HCT116 (cell line): Measurements from ENCODE around the gene OR2A25. TPM values are rescaled to one million over a fixed set of nuclear protein-coding genes. Genes with fewer than 3 reads are reported as not detected.

Experiments used
- ATAC-seq: fragments of 200-7000 bp; cut with Tn5 transposase; 2 replicates; pipeline ENCODE4 v1.9.1; 2020; ENCODE audit warnings: mild to moderate bottlenecking, moderate library complexity
- BruUV-seq: library from RNA; stranded (reverse); fragments of 400-500 nt; replicated peaks from 2 replicates; lab custom pipeline; 2021; lab: Mats Ljungman, UMichigan
- CTCF ChIA-PET: fragments of 300-600 bp; sonication (Branson Sonifier 250); formaldehyde crosslinking; loops from one replicate; lab custom pipeline; 2021; ENCODE audit warnings: antibody characterized with exemption; lab: Charles Lee
- POLR2A ChIA-PET: fragments of 300-600, 350-600 bp; sonication (Branson Sonifier 250); formaldehyde crosslinking; loops from one replicate; lab custom pipeline; 2021; ENCODE audit warnings: antibody characterized with exemption; lab: Charles Lee
- RAD21 ChIA-PET, 2 experiments: fragments of 300-600 bp; sonication (Branson Sonifier 250); formaldehyde crosslinking; loops; one replicate each; lab custom pipeline; 2023; ENCODE audit warnings: low total read pairs in 2 of 2; ENCODE audit not compliant: uncharacterized antibody in 2 of 2, unreplicated experiment in 2 of 2, low non-redundant PET in 1 of 2; lab: Charles Lee
- DNase-seq: peaks from one replicate; pipeline ENCODE4 v3.0.0-alpha.2; 2010; ENCODE audit warnings: low read depth, low spot score
- H2AFZ ChIP-seq: fragments of 200-600 bp; shearing (Covaris generic), sonication (generic); 2 replicates; pipeline ENCODE4 v1.6.1; 2017; ENCODE audit warnings: low read depth, mixed run types, mixed read lengths, antibody characterized with exemption, low read length; ENCODE audit not compliant: poor library complexity, severe bottlenecking
- H3K27ac ChIP-seq: 2 replicates; pipeline ENCODE4 v1.5.1; 2012; ENCODE audit warnings: low read depth, low read length
- H3K27me3 ChIP-seq: fragments of 200-600 bp; sonication (generic); 2 replicates; pipeline ENCODE4 v1.6.1; 2016; ENCODE audit warnings: mixed run types, low read length, mixed read lengths; ENCODE audit not compliant: insufficient read depth
- H3K36me3 ChIP-seq, 2 experiments: fragments of 200-500 bp in 1 of 2; fragments of 200-600 bp in 1 of 2; sonication (Bioruptor generic) in 1 of 2; sonication (generic) in 1 of 2; 2 replicates each; pipeline versions ENCODE4 v1.5.1 to v1.6.1; 2014 to 2016; ENCODE audit warnings: low read length in 2 of 2, inconsistent platforms in 1 of 2, mixed read lengths in 1 of 2, mixed run types in 1 of 2; ENCODE audit not compliant: insufficient read depth in 2 of 2, control insufficient read depth in 1 of 2
- H3K4me1 ChIP-seq, 2 experiments: fragments of 200-600 bp in 1 of 2; sonication (generic) in 1 of 2; 2 replicates each; pipeline versions ENCODE4 v1.5.1 to v1.6.1; 2012 to 2017; ENCODE audit warnings: low read length in 2 of 2, inconsistent platforms in 1 of 2, mild to moderate bottlenecking in 1 of 2, mixed read lengths in 1 of 2, mixed run types in 1 of 2, moderate library complexity in 1 of 2; ENCODE audit not compliant: insufficient read depth in 2 of 2, control insufficient read depth in 1 of 2
- H3K4me2 ChIP-seq: fragments of 200-600 bp; sonication (generic); 2 replicates; pipeline ENCODE4 v1.6.1; 2017; ENCODE audit warnings: mixed run types, low read length, mixed read lengths
- H3K4me3 ChIP-seq, 2 experiments: fragments of 200-600 bp in 1 of 2; sonication (generic) in 1 of 2; replicated peaks in 1 of 2; 2 replicates each; pipeline ENCODE4 v1.5.1; 2011 to 2016; ENCODE audit warnings: low read length in 2 of 2, control low read depth in 1 of 2, low read depth in 1 of 2, mild to moderate bottlenecking in 1 of 2, mixed read lengths in 1 of 2, mixed run types in 1 of 2
- H3K79me2 ChIP-seq: fragments of 200-600 bp; sonication (generic); 2 replicates; pipeline ENCODE4 v1.6.1; 2017; ENCODE audit warnings: mild to moderate bottlenecking, mixed run types, low read length, moderate library complexity, mixed read lengths; ENCODE audit not compliant: insufficient read depth
- H3K9ac ChIP-seq: fragments of 200-600 bp; sonication (generic); 2 replicates; pipeline ENCODE4 v1.6.1; 2016; ENCODE audit warnings: low read length, mixed read lengths
- H3K9me2 ChIP-seq: fragments of 200-600 bp; sonication (generic), shearing (Covaris generic); 2 replicates; pipeline ENCODE4 v1.6.1; 2017; ENCODE audit warnings: mixed run types, mild to moderate bottlenecking, moderate library complexity; ENCODE audit not compliant: insufficient read depth
- H3K9me3 ChIP-seq, 2 experiments: fragments of 200-500 bp in 1 of 2; fragments of 200-600 bp in 1 of 2; sonication (Bioruptor generic) in 1 of 2; sonication (generic) in 1 of 2; 2 replicates each; pipeline ENCODE4 v1.6.1; 2014 to 2017; ENCODE audit warnings: low read length in 2 of 2, mixed read lengths in 2 of 2, inconsistent platforms in 1 of 2, low read depth in 1 of 2, mild to moderate bottlenecking in 1 of 2, mixed run types in 1 of 2, moderate library complexity in 1 of 2; ENCODE audit not compliant: control insufficient read depth in 1 of 2, insufficient read depth in 1 of 2
- H4K20me1 ChIP-seq: fragments of 200-600 bp; sonication (generic), shearing (Covaris generic); 2 replicates; pipeline ENCODE4 v1.6.1; 2017; ENCODE audit warnings: mixed run types, mild to moderate bottlenecking, moderate library complexity; ENCODE audit not compliant: insufficient read depth
- CBX3 ChIP-seq: IDR thresholded peaks from 2 replicates; pipeline ENCODE4 v1.6.1; 2012; ENCODE audit warnings: low read depth
- ELF1 ChIP-seq: IDR thresholded peaks from 2 replicates; pipeline ENCODE4 v1.6.1; 2012; ENCODE audit warnings: low read depth, borderline replicate concordance
- EZH2 ChIP-seq: fragments of 200-600 bp; sonication (generic); IDR thresholded peaks from 2 replicates; pipeline ENCODE4 v1.6.1; 2017; ENCODE audit warnings: antibody characterized with exemption, mixed run types
- EZH2phosphoT487 ChIP-seq: fragments of 200-600 bp; IDR thresholded peaks from 2 replicates; pipeline ENCODE4 v1.6.1; 2018; ENCODE audit warnings: antibody characterized with exemption, borderline replicate concordance
- FOSL1 ChIP-seq: IDR thresholded peaks from 2 replicates; pipeline ENCODE4 v1.6.1; 2012; ENCODE audit warnings: low read depth
- JUND ChIP-seq: IDR thresholded peaks from 2 replicates; pipeline ENCODE4 v1.6.1; 2012
- POLR2A ChIP-seq: IDR thresholded peaks from 2 replicates; pipeline ENCODE4 v1.7.0; 2011; ENCODE audit warnings: borderline replicate concordance; ENCODE audit not compliant: insufficient read depth, insufficient read length; ENCODE audit errors: extremely low read depth
- POLR2AphosphoS5 ChIP-seq: IDR thresholded peaks from 2 replicates; pipeline ENCODE4 v1.6.1; 2011; ENCODE audit warnings: mild to moderate bottlenecking, low read depth, low read length, moderate library complexity
- RAD21 ChIP-seq: IDR thresholded peaks from 2 replicates; pipeline ENCODE4 v1.6.1; 2012; ENCODE audit warnings: low read depth, mild to moderate bottlenecking
- SIN3A ChIP-seq: IDR thresholded peaks from 2 replicates; pipeline ENCODE4 v1.6.1; 2012; ENCODE audit warnings: low read depth
- SP1 ChIP-seq: IDR thresholded peaks from 2 replicates; pipeline ENCODE4 v1.6.1; 2012; ENCODE audit warnings: low read depth
- SRF ChIP-seq: IDR thresholded peaks from 2 replicates; pipeline ENCODE4 v1.6.1; 2012; ENCODE audit warnings: low read depth
- YY1 ChIP-seq: IDR thresholded peaks from 2 replicates; pipeline ENCODE4 v1.6.1; 2011; ENCODE audit warnings: low read length, low read depth, moderate library complexity, mild to moderate bottlenecking; ENCODE audit not compliant: insufficient replicate concordance; ENCODE audit errors: extremely low read depth
- intact Hi-C: fragments of 100-400 bp; cut with micrococcal nuclease; formaldehyde crosslinking; loops from 2 replicates; pipeline ENCODE4 v1.10.0; 2022
- total RNA-seq: library from RNA; stranded (reverse); gene quantifications from one replicate; pipeline ENCODE4 v1.2.1, GENCODE V29; 2021; ENCODE audit not compliant: unreplicated experiment
- TF ChIP-seq, protein P1 (sequence below): IDR thresholded peaks from 2 replicates; pipeline ENCODE4 v1.6.1; 2012
- TF ChIP-seq, protein P2 (sequence below), 3 experiments: fragments of 200-600 bp in 1 of 3; sonication (generic) in 1 of 3; IDR thresholded peaks in 2 of 3; conservative IDR thresholded peaks in 1 of 3; 2 replicates each; pipeline ENCODE4 v1.5.1; 2012 to 2017; ENCODE audit warnings: low read depth in 2 of 3, low read length in 2 of 3, antibody characterized with exemption in 1 of 3, borderline replicate concordance in 1 of 3, control low read depth in 1 of 3, mild to moderate bottlenecking in 1 of 3, mixed read lengths in 1 of 3, mixed run types in 1 of 3, moderate library complexity in 1 of 3; ENCODE audit not compliant: insufficient read depth in 1 of 3
- TF ChIP-seq, protein P3 (sequence below): IDR thresholded peaks from 2 replicates; pipeline ENCODE4 v1.6.1; 2012
- TF ChIP-seq, protein P4 (sequence below): IDR thresholded peaks from 2 replicates; pipeline ENCODE4 v1.6.1; 2011; ENCODE audit warnings: mild to moderate bottlenecking, low read length, moderate library complexity; ENCODE audit not compliant: insufficient replicate concordance; ENCODE audit errors: extremely low read depth

Gene OR2A25
- total RNA-seq, 1 experiment from 2014 or later, result not detected

DNA sequence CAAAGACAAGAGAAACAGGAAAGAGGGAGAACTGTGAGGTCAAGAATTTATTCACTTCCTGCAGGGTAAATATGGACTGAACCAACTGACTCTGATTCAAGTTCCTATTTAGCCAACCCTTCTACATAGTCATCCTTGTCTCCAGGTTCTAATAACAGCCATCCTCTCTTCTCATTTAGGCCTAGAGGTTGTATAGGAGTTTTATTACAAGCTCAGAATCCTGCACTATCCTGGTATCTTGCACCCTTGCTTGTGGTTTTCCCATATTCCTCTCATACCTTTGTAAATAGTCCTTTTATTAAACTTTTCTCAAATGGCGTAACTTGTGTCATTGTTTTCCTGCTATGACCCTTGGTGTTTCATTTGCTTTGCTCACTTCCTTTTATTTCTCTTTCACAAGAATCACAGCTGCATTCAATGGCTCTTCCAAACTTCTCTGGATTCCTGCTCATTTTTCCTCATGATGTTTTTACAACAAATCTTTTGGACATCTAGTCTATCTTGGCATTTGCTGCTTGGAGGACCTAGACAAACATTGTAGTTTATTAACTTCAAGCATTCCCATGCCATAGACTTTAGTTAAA, 33.2 kb upstream of the OR2A25 start:
- TF ChIP-seq SIN3A (no peak), EZH2 (no peak), SP1 (no peak), JUND (no peak)
- TF ChIP-seq, protein P1, sequence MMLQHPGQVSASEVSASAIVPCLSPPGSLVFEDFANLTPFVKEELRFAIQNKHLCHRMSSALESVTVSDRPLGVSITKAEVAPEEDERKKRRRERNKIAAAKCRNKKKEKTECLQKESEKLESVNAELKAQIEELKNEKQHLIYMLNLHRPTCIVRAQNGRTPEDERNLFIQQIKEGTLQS, result no peak
- no peak overlapping the region for H2AFZ ChIP-seq
- H3K4me1 ChIP-seq, result no peaks in the 10 kb centered on the region
- no TSS peak for BruUV-seq
- ATAC-seq (no peak), DNase-seq (no peak)
- H3K27ac ChIP-seq, result no peak overlapping the region
- ChIA-PET CTCF (no interaction called here), POLR2A (no interaction called here), RAD21 (no interaction called here)
- H3K4me3 ChIP-seq, result no peak overlapping the region
- H3K79me2 ChIP-seq, result no peaks in the 10 kb centered on the region
- H3K9ac ChIP-seq, result no peak overlapping the region
- H3K36me3 ChIP-seq, result no peaks in the 10 kb centered on the region
- H3K4me2 ChIP-seq, result no peak overlapping the region
- H3K9me2 ChIP-seq, result no peaks in the 10 kb centered on the region
- H4K20me1 ChIP-seq, result no peaks in the 10 kb centered on the region
- H3K27me3 ChIP-seq, result no peaks in the 10 kb centered on the region
- intact Hi-C loops, result no loop called here
- no peaks in the 10 kb centered on the region for H3K9me3 ChIP-seq

DNA sequence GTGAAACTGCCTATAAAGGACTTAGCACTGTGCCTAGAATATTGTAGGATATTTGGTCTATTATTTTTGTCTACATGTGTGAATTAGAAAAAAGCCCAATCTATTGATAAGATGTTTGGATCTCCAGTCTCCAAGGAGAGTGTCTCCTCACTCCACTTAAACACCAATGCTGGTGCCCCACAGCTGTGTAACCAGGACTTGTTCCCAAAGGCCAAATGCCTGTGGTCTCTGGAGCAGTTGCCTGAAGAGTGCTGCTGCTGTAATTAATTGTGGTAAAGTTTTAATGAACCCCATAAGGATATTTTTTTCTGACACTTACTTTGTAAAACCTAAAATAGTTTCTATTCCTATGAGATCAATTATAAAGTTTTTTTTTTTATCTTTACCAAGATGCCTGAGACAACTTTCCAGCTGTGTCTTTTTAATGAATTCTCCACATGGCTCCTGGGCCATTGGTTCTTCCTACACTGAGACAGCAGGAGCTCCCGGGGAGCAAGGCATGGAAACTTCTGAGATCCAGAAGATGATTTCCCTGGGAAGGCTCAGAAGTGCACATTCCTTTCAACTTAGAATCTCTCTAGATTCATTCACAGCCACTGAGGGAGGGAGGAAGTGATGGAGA, 32.1 kb upstream of the OR2A25 start:
- H4K20me1 ChIP-seq, result no peaks in the 10 kb centered on the region
- no peaks in the 10 kb centered on the region for H3K9me2 ChIP-seq
- H3K27me3 ChIP-seq, result no peaks in the 10 kb centered on the region
- intact Hi-C loops, result no loop called here
- H3K79me2 ChIP-seq, result no peaks in the 10 kb centered on the region
- H2AFZ ChIP-seq, result no peak overlapping the region
- H3K27ac ChIP-seq, result no peak overlapping the region
- no peak overlapping the region for H3K9ac ChIP-seq
- ATAC-seq (no peak), DNase-seq (no peak)
- H3K4me1 ChIP-seq, result no peaks in the 10 kb centered on the region
- H3K9me3 ChIP-seq, result no peaks in the 10 kb centered on the region
- H3K36me3 ChIP-seq, result no peaks in the 10 kb centered on the region
- RAD21 ChIA-PET, result no interaction called here
- TF ChIP-seq SRF, result no peak
- TF ChIP-seq, protein P2, sequence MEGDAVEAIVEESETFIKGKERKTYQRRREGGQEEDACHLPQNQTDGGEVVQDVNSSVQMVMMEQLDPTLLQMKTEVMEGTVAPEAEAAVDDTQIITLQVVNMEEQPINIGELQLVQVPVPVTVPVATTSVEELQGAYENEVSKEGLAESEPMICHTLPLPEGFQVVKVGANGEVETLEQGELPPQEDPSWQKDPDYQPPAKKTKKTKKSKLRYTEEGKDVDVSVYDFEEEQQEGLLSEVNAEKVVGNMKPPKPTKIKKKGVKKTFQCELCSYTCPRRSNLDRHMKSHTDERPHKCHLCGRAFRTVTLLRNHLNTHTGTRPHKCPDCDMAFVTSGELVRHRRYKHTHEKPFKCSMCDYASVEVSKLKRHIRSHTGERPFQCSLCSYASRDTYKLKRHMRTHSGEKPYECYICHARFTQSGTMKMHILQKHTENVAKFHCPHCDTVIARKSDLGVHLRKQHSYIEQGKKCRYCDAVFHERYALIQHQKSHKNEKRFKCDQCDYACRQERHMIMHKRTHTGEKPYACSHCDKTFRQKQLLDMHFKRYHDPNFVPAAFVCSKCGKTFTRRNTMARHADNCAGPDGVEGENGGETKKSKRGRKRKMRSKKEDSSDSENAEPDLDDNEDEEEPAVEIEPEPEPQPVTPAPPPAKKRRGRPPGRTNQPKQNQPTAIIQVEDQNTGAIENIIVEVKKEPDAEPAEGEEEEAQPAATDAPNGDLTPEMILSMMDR (IDR thresholded peaks at IDR 0.05 in 2 of 3, conservative IDR thresholded peaks at IDR 0.05 in 1 of 3; ENCODE audit: borderline replicate concordance in 1 of 3, insufficient read depth in 1 of 3, low read depth in 2 of 3, low read length in 2 of 3), result no peak
- TF ChIP-seq SIN3A, result no peak
- TF ChIP-seq, protein P3, sequence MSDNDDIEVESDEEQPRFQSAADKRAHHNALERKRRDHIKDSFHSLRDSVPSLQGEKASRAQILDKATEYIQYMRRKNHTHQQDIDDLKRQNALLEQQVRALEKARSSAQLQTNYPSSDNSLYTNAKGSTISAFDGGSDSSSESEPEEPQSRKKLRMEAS, result no peak
- no peak for TF ChIP-seq ELF1
- TF ChIP-seq CBX3, result no peak
- no peak for TF ChIP-seq RAD21
- TF ChIP-seq EZH2, result no peak
- TF ChIP-seq, protein P4, sequence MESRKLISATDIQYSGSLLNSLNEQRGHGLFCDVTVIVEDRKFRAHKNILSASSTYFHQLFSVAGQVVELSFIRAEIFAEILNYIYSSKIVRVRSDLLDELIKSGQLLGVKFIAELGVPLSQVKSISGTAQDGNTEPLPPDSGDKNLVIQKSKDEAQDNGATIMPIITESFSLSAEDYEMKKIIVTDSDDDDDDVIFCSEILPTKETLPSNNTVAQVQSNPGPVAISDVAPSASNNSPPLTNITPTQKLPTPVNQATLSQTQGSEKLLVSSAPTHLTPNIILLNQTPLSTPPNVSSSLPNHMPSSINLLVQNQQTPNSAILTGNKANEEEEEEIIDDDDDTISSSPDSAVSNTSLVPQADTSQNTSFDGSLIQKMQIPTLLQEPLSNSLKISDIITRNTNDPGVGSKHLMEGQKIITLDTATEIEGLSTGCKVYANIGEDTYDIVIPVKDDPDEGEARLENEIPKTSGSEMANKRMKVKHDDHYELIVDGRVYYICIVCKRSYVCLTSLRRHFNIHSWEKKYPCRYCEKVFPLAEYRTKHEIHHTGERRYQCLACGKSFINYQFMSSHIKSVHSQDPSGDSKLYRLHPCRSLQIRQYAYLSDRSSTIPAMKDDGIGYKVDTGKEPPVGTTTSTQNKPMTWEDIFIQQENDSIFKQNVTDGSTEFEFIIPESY, result no peak
- TF ChIP-seq POLR2AphosphoS5, result no peak
- TF ChIP-seq POLR2A, result no peak
- no peak for TF ChIP-seq FOSL1
- no peak for TF ChIP-seq YY1
- TF ChIP-seq EZH2phosphoT487, result no peak
- no peak for TF ChIP-seq JUND
- no peak overlapping the region for H3K4me2 ChIP-seq
- no TSS peak for BruUV-seq
- H3K4me3 ChIP-seq, result no peak overlapping the region
- POLR2A ChIA-PET, result no interaction called here
- CTCF ChIA-PET, result no interaction called here
